GM23338 (cell line): ENCODE results near the gene SQSTM1. TPM values are rescaled to one million over a fixed set of nuclear protein-coding genes. Genes with fewer than 3 reads are reported as not detected.

Source experiments
- ATAC-seq: fragments of 200-7000 bp; cut with Tn5 transposase; 3 replicates; pipeline ENCODE4 v1.9.1; 2020
- DNase-seq: peaks from one replicate; pipeline ENCODE4 v3.0.0-alpha.2; 2015; ENCODE audit warnings: low spot score
- H2AFZ ChIP-seq: fragments of 200-600 bp; sonication (generic); 2 replicates; pipeline ENCODE4 v1.8.0; 2016; ENCODE audit warnings: antibody characterized with exemption, mild to moderate bottlenecking, moderate library complexity
- H3F3A ChIP-seq: fragments of 200-600 bp; sonication (generic); replicated peaks from 2 replicates; pipeline ENCODE4 v1.8.0; 2017; ENCODE audit warnings: antibody characterized with exemption, mixed run types, low read depth
- H3K27ac ChIP-seq: fragments of 200-600 bp; sonication (generic); 2 replicates; pipeline ENCODE4 v1.6.1; 2016; ENCODE audit warnings: low read depth
- H3K27me3 ChIP-seq: fragments of 200-600 bp; sonication (generic); 2 replicates; pipeline ENCODE4 v1.8.0; 2016; ENCODE audit warnings: mild to moderate bottlenecking, mixed run types, moderate library complexity; ENCODE audit not compliant: insufficient read depth
- H3K36me3 ChIP-seq: fragments of 200-600 bp; sonication (generic); 2 replicates; pipeline ENCODE4 v1.8.0; 2016; ENCODE audit warnings: mild to moderate bottlenecking; ENCODE audit not compliant: insufficient read depth
- H3K4me1 ChIP-seq: fragments of 200-600 bp; sonication (generic); 2 replicates; pipeline ENCODE4 v1.8.0; 2016; ENCODE audit warnings: mild to moderate bottlenecking, moderate library complexity; ENCODE audit not compliant: insufficient read depth
- H3K4me2 ChIP-seq: fragments of 200-600 bp; sonication (generic); 2 replicates; pipeline ENCODE4 v1.7.1; 2017; ENCODE audit warnings: mixed run types
- H3K4me3 ChIP-seq: fragments of 200-600 bp; sonication (generic); 2 replicates; pipeline ENCODE4 v1.6.1; 2016; ENCODE audit warnings: mixed run types
- H3K79me2 ChIP-seq: fragments of 200-600 bp; sonication (generic); replicated peaks from 2 replicates; pipeline ENCODE4 v1.8.0; 2017; ENCODE audit warnings: mild to moderate bottlenecking; ENCODE audit not compliant: insufficient read depth
- H3K9me2 ChIP-seq: fragments of 200-600 bp; sonication (generic); 2 replicates; pipeline ENCODE4 v1.8.0; 2017; ENCODE audit not compliant: insufficient read depth
- H4K20me1 ChIP-seq: fragments of 200-600 bp; sonication (generic); replicated peaks from 2 replicates; pipeline ENCODE4 v1.8.0; 2017; ENCODE audit warnings: mild to moderate bottlenecking; ENCODE audit not compliant: insufficient read depth
- H3K27ac Mint-ChIP-seq: 2 replicates; pipeline ENCODE4 v1.8.0; 2020; ENCODE audit warnings: inconsistent platforms, mild to moderate bottlenecking, moderate library complexity, mixed read lengths
- H3K27me3 Mint-ChIP-seq: 3 replicates; pipeline ENCODE4 v1.8.0; 2022; ENCODE audit warnings: low read depth, mild to moderate bottlenecking, moderate library complexity, mixed read lengths, inconsistent platforms; ENCODE audit not compliant: insufficient read depth, poor library complexity
- H3K36me3 Mint-ChIP-seq: 3 replicates; pipeline ENCODE4 v1.8.0; 2021; ENCODE audit warnings: low read depth, mild to moderate bottlenecking, inconsistent platforms, moderate library complexity, mixed read lengths
- H3K4me1 Mint-ChIP-seq: 3 replicates; pipeline ENCODE4 v1.8.0; 2020; ENCODE audit warnings: mild to moderate bottlenecking, inconsistent platforms, mixed read lengths
- H3K4me3 Mint-ChIP-seq: 3 replicates; pipeline ENCODE4 v1.8.0; 2021; ENCODE audit warnings: moderate library complexity, mild to moderate bottlenecking, inconsistent platforms, mixed read lengths
- H3K9me3 Mint-ChIP-seq: 3 replicates; pipeline ENCODE4 v1.8.0; 2020; ENCODE audit warnings: moderate library complexity, mild to moderate bottlenecking, inconsistent platforms, mixed read lengths
- CREB1 ChIP-seq: fragments of 250-450 bp; sonication (Bioruptor Pico); IDR thresholded peaks from 2 replicates; pipeline ENCODE4 v1.5.0; 2020; ENCODE audit warnings: low read depth, mild to moderate bottlenecking, moderate library complexity
- CTCF ChIP-seq, 2 experiments: fragments of 200-600 bp in 1 of 2; sonication (generic) in 1 of 2; conservative IDR thresholded peaks; 2 replicates each; pipeline versions ENCODE4 v1.5.1 to v1.6.1; 2016 to 2017; ENCODE audit warnings: antibody characterized with exemption in 2 of 2, low read depth in 2 of 2, mild to moderate bottlenecking in 2 of 2, moderate library complexity in 1 of 2
- ETS1 ChIP-seq: IDR thresholded peaks from 2 replicates; pipeline ENCODE4 v1.6.1; 2016; ENCODE audit warnings: antibody characterized with exemption
- EZH2 ChIP-seq: fragments of 200-600 bp; sonication (generic); IDR thresholded peaks from one replicate; pipeline ENCODE4 v1.8.0; 2017; ENCODE audit warnings: antibody characterized with exemption, mild to moderate bottlenecking, low read depth; ENCODE audit not compliant: unreplicated experiment
- EZH2phosphoT487 ChIP-seq: fragments of 200-600 bp; sonication (generic); IDR thresholded peaks from one replicate; pipeline ENCODE4 v1.8.1; 2018; ENCODE audit warnings: antibody characterized with exemption; ENCODE audit not compliant: unreplicated experiment
- JUNB ChIP-seq: IDR thresholded peaks from one replicate; pipeline ENCODE4 v1.6.1; 2016; ENCODE audit warnings: antibody characterized with exemption; ENCODE audit not compliant: unreplicated experiment
- NANOG ChIP-seq: IDR thresholded peaks from 2 replicates; pipeline ENCODE4 v1.6.1; 2016; ENCODE audit warnings: antibody characterized with exemption, borderline replicate concordance
- POLR2AphosphoS5 ChIP-seq: IDR thresholded peaks from 2 replicates; pipeline ENCODE4 v1.6.1; 2016; ENCODE audit warnings: antibody characterized with exemption, low read depth
- REST ChIP-seq: IDR thresholded peaks from one replicate; pipeline ENCODE4 v1.6.1; 2018; ENCODE audit warnings: antibody characterized with exemption; ENCODE audit not compliant: unreplicated experiment
- STAT1 ChIP-seq: IDR thresholded peaks from one replicate; pipeline ENCODE4 v1.6.1; 2016; ENCODE audit warnings: antibody characterized with exemption; ENCODE audit not compliant: unreplicated experiment
- ZNF114 ChIP-seq: fragments of 250-450 bp; sonication (Bioruptor Pico); IDR thresholded peaks from 2 replicates; pipeline ENCODE4 v1.5.0; 2020; ENCODE audit warnings: mild to moderate bottlenecking, moderate library complexity
- ZNF331 ChIP-seq: fragments of 250-450 bp; sonication (Bioruptor Pico); IDR thresholded peaks from 2 replicates; pipeline ENCODE4 v1.5.0; 2020; ENCODE audit warnings: low read depth, mild to moderate bottlenecking, moderate library complexity
- ZNF462 ChIP-seq: fragments of 250-450 bp; sonication (Bioruptor Pico); IDR thresholded peaks from 2 replicates; pipeline ENCODE4 v1.5.0; 2020; ENCODE audit warnings: mild to moderate bottlenecking, moderate library complexity
- polyA plus RNA-seq: library from polyadenylated mRNA; unstranded; fragments of >200 nt; fragmentation: Nextera tagmentation; extraction: Ambion mirVana; gene quantifications from 2 replicates; pipeline ENCODE4 v1.2.1, GENCODE V29; 2016
- total RNA-seq: library from RNA; depleted of rRNA; stranded (reverse); fragments of >200 nt; shearing (Covaris generic); gene quantifications from 2 replicates; pipeline ENCODE4 v1.2.3, GENCODE V29; 2014

SQSTM1 gene
- total and polyA plus RNA-seq, 2 experiments from 2014 or later, result 58.0 to 92.6 TPM

GRCh38 chr5:179778591-179778990 is 42.1 kb upstream of the SQSTM1 start:
- no peak for DNase-seq
- H3K27ac Mint-ChIP-seq, result no peak overlapping the region
- peaks cover 49% of the 10 kb centered on the region for H3K36me3 Mint-ChIP-seq
- TF ChIP-seq EZH2, result no peak
- TF ChIP-seq ZNF114, result no peak
- no peak for TF ChIP-seq ZNF462 (CRISPR knock-in tag)
- TF ChIP-seq JUNB, result no peak
- no peak for TF ChIP-seq CTCF (conservative IDR thresholded peaks at IDR 0.05; ENCODE audit: low read depth in 2 of 2)
- no peak for TF ChIP-seq ZNF331 (CRISPR knock-in tag)
- TF ChIP-seq ETS1, result no peak
- TF ChIP-seq EZH2phosphoT487, result no peak
- no peak for TF ChIP-seq STAT1
- TF ChIP-seq REST, result no peak
- no peak for TF ChIP-seq POLR2AphosphoS5
- TF ChIP-seq CREB1 (CRISPR knock-in tag), result no peak
- TF ChIP-seq NANOG, result no peak
- H3K4me3 Mint-ChIP-seq, result no peak overlapping the region
- Histone ChIP-seq H3K27me3 (no peaks in the 10 kb centered on the region), H3K4me1 (no peaks in the 10 kb centered on the region), H3K36me3 (peaks cover 24% of the 10 kb centered on the region), H3K4me2 (no peak overlapping the region), H3K4me3 (no peak overlapping the region), H3F3A (peaks cover 3% of the 10 kb centered on the region; the same call in 1 of the 2 replicates), H3K9me2 (no peaks in the 10 kb centered on the region), H3K27ac (no peak overlapping the region), H2AFZ (no peak overlapping the region), H3K79me2 (no peaks in the 10 kb centered on the region), H4K20me1 (peaks cover 15% of the 10 kb centered on the region)
- no peak for ATAC-seq
- H3K9me3 Mint-ChIP-seq, result no peaks in the 10 kb centered on the region
- H3K27me3 Mint-ChIP-seq, result peaks cover 4% of the 10 kb centered on the region
- no peaks in the 10 kb centered on the region for H3K4me1 Mint-ChIP-seq
